K562 (cell line): ENCODE results near the gene FCRL6. TPM values are rescaled to one million over a fixed set of nuclear protein-coding genes. Genes with fewer than 3 reads are reported as not detected.

Experiments
- ATAC-seq: fragments of 200-7000 bp; cut with Tn5 transposase; 3 replicates; pipeline ENCODE4 v1.9.1; 2020; ENCODE audit warnings: moderate library complexity
- BruUV-seq: library from RNA; stranded (reverse); fragments of 400-500 nt; replicated peaks from 2 replicates; lab custom pipeline; 2021; lab: Mats Ljungman, UMichigan
- CTCF ChIA-PET: fragments of 300-600 bp; formaldehyde crosslinking; extraction: SDS; loops from one replicate; lab custom pipeline; 2021; ENCODE audit warnings: low intra/inter-chr PET ratio; lab: Yijun Ruan, JAX
- POLR2A ChIA-PET: fragments of 300-600, 350-650 bp; sonication (Branson Sonifier 250); formaldehyde crosslinking; extraction: SDS; loops from one replicate; lab custom pipeline; 2021; ENCODE audit warnings: antibody characterized with exemption, inconsistent platforms; lab: Yijun Ruan, JAX
- DNase-seq, 4 experiments: peaks; one replicate each; pipeline versions ENCODE4 v3.0.0 to v3.0.0-alpha.2; 2011 to 2018; ENCODE audit warnings: low spot score in 3 of 4, mixed read lengths in 3 of 4; ENCODE audit errors: extremely low read depth in 1 of 4
- FAIRE-seq: peaks from 2 replicates; lab custom pipeline; 2011; peaks lifted over from hg19 to GRCh38; lab: Jason Lieb, UNC
- H2AFZ ChIP-seq: 2 replicates; pipeline ENCODE4 v1.6.0; 2011; ENCODE audit warnings: low read depth, low read length, control low read depth, inconsistent platforms
- H3K27ac ChIP-seq: fragments of 200-600 bp; 3 replicates; pipeline ENCODE4 v1.8.0; 2011; ENCODE audit warnings: low read depth, mild to moderate bottlenecking, control low read depth, inconsistent platforms, low read length, moderate library complexity, mixed read lengths; ENCODE audit errors: extremely low read depth
- H3K27me3 ChIP-seq, 2 experiments: fragments of 300-600 bp in 1 of 2; 2 replicates in 1 of 2; 3 replicates in 1 of 2; pipeline versions ENCODE4 v1.6.0 to v1.8.0; 2011; ENCODE audit warnings: inconsistent platforms in 2 of 2, low read length in 2 of 2, mild to moderate bottlenecking in 1 of 2, mixed read lengths in 1 of 2, moderate library complexity in 1 of 2; ENCODE audit not compliant: control insufficient read depth in 2 of 2, insufficient read depth in 2 of 2
- H3K36me3 ChIP-seq: fragments of 300-600 bp; 3 replicates; pipeline ENCODE4 v1.8.0; 2011; ENCODE audit warnings: mild to moderate bottlenecking, low read length, inconsistent platforms; ENCODE audit not compliant: control insufficient read depth, insufficient read depth
- H3K4me1 ChIP-seq, 2 experiments: fragments of 200-600 bp in 1 of 2; replicated peaks in 1 of 2; 2 replicates in 1 of 2; 3 replicates in 1 of 2; pipeline versions ENCODE4 v1.5.1 to v1.8.0; 2011; ENCODE audit warnings: inconsistent platforms in 2 of 2, low read length in 2 of 2, mild to moderate bottlenecking in 1 of 2, mixed read lengths in 1 of 2, moderate library complexity in 1 of 2; ENCODE audit not compliant: control insufficient read depth in 2 of 2, insufficient read depth in 2 of 2
- H3K4me2 ChIP-seq: 2 replicates; pipeline ENCODE4 v1.6.1; 2011; ENCODE audit warnings: low read length, control low read depth, inconsistent platforms, mixed read lengths; ENCODE audit not compliant: insufficient read depth
- H3K4me3 ChIP-seq: fragments of 200-600 bp; sonication (generic), shearing (Covaris generic); 2 replicates; pipeline ENCODE4 v1.5.1; 2016; ENCODE audit warnings: control low read depth, inconsistent platforms
- H3K79me2 ChIP-seq: fragments of 200-600 bp; 3 replicates; pipeline ENCODE4 v1.8.0; 2011; ENCODE audit warnings: low read length, inconsistent platforms; ENCODE audit not compliant: control insufficient read depth, insufficient read depth
- H3K9ac ChIP-seq, 2 experiments: 2 replicates each; pipeline versions ENCODE4 v1.6.0 to v1.6.1; 2011; ENCODE audit warnings: low read depth in 2 of 2, low read length in 2 of 2, control low read depth in 1 of 2, inconsistent platforms in 1 of 2, mild to moderate bottlenecking in 1 of 2, mixed read lengths in 1 of 2; ENCODE audit not compliant: insufficient read depth in 1 of 2
- H3K9me1 ChIP-seq: one replicate; pipeline ENCODE4 v1.6.0; 2011; ENCODE audit warnings: inconsistent platforms, mild to moderate bottlenecking, low read length, moderate library complexity; ENCODE audit not compliant: control insufficient read depth, insufficient read depth
- H3K9me3 ChIP-seq: replicated peaks from 2 replicates; pipeline ENCODE4 v1.5.1; 2011; ENCODE audit warnings: low read depth, low read length, inconsistent platforms; ENCODE audit not compliant: control insufficient read depth, insufficient read depth
- H4K20me1 ChIP-seq: replicated peaks from 2 replicates; pipeline ENCODE4 v1.6.1; 2011; ENCODE audit warnings: low read length, inconsistent platforms, mixed read lengths; ENCODE audit not compliant: control insufficient read depth, insufficient read depth
- BRCA1 ChIP-seq, 2 experiments: fragments of 450-650 bp in 1 of 2; sonication (generic) in 1 of 2; formaldehyde crosslinking in 1 of 2; IDR thresholded peaks; 2 replicates each; pipeline versions ENCODE4 v1.5.0 to v1.6.1; 2017 to 2020; ENCODE audit warnings: mild to moderate bottlenecking in 1 of 2, missing genetic modification reagents in 1 of 2
- CCNT2 ChIP-seq: IDR thresholded peaks from 2 replicates; pipeline ENCODE4 v1.6.1; 2011; ENCODE audit warnings: borderline replicate concordance, low read depth, mild to moderate bottlenecking, moderate library complexity, mixed read lengths, low read length; ENCODE audit not compliant: insufficient read length; ENCODE audit errors: extremely low read depth
- FOS ChIP-seq: IDR thresholded peaks from 3 replicates; pipeline ENCODE4 v1.6.1; 2011; ENCODE audit not compliant: insufficient read length; ENCODE audit errors: extremely low read depth
- HDGF ChIP-seq: fragments of 450-650 bp; IDR thresholded peaks from 2 replicates; pipeline ENCODE4 v1.6.1; 2016
- JUNB ChIP-seq: fragments of 450-650 bp; formaldehyde crosslinking; conservative IDR thresholded peaks from 2 replicates; pipeline ENCODE4 v1.4.0; 2020; ENCODE audit warnings: mild to moderate bottlenecking
- MBD2 ChIP-seq: sonication (generic); IDR thresholded peaks from 2 replicates; pipeline ENCODE4 v1.6.1; 2016; ENCODE audit warnings: low read depth, borderline replicate concordance
- MCM2 ChIP-seq: fragments of 450-650 bp; IDR thresholded peaks from 2 replicates; pipeline ENCODE4 v1.6.1; 2017; ENCODE audit warnings: low read depth, mild to moderate bottlenecking
- TAL1 ChIP-seq: fragments of 450-650 bp; IDR thresholded peaks from 2 replicates; pipeline ENCODE4 v1.6.1; 2016; ENCODE audit warnings: mild to moderate bottlenecking
- WGBS: fragments of 100-300 bp; shearing (Covaris generic); methylation state at CpG from one replicate; pipeline ENCODE4 v1.1.6; 2016; ENCODE audit warnings: low coverage, mixed read lengths; ENCODE audit not compliant: insufficient coverage; ENCODE audit errors: missing lambda C conversion rate; 5-methylcytosine and 5-hydroxymethylcytosine counted together
- in situ Hi-C: fragments of 300-500 bp; cut with MboI; formaldehyde crosslinking; loops from 4 replicates; pipeline ENCODE4 v1.15.0; 2018; ENCODE audit warnings: inconsistent platforms, mixed read lengths
- intact Hi-C: fragments of 100-400 bp; cut with micrococcal nuclease; formaldehyde crosslinking; loops from 2 replicates; pipeline ENCODE4 v1.14.2; 2022
- polyA plus RNA-seq, 8 experiments: library from polyadenylated mRNA; depleted of rRNA in 4 of 8; stranded (reverse) in 5 of 8; unstranded in 3 of 8; fragments of >200 nt; fragmentation: Nextera tagmentation in 2 of 8; fragmentation: Illumina TruSeq in 1 of 8; extraction: Ambion mirVana in 2 of 8; extraction: Trizol in 1 of 8; gene quantifications; 2 replicates each; pipeline versions ENCODE4 v1.2.1 to v1.2.3, GENCODE V29; 2011 to 2014; ENCODE audit warnings: inconsistent platforms in 1 of 8, missing spikeins in 1 of 8
- total RNA-seq, 7 experiments: library from RNA; depleted of rRNA in 6 of 7; stranded (reverse); fragments of >200 nt in 6 of 7; fragmentation: Illumina TruSeq in 2 of 7; extraction: Trizol in 2 of 7; gene quantifications; 2 replicates each; pipeline versions ENCODE4 v1.2.1 to v1.2.3, GENCODE V29; 2011 to 2021; ENCODE audit warnings: low replicate concordance in 1 of 7
- TF ChIP-seq, protein P1 (sequence below): fragments of 250-450 bp; sonication (Bioruptor Pico); IDR thresholded peaks from 2 replicates; pipeline ENCODE4 v1.5.1; 2021; ENCODE audit warnings: mild to moderate bottlenecking

FCRL6 gene
- total and polyA plus RNA-seq, 9 of the 15 experiments (the other 6 are each of a cell fraction or from before 2014, with no cell fraction given) = not detected

DNA sequence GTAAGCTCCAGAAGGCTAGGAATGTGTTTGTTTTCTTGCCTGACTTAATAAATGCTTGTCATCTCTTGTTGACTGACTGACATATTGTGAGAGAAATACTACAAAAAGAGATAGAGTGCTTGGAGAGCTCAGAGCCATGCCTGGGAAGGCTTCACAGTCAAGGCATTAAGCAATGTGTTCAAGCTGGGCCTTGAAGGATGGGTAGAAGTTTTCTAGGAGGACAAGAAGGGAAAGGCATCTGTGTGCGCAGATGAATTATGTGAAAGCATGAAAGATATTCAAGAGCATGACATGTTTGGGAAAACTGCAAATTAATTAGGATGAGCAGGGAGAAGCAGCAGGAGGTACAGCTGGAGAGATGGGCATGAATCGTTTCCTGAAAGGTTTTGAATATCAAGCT, 30.1 kb downstream of the FCRL6 start:
- intact Hi-C loops (loop anchor here (10.0 kb wide), 1 partner anchor 92 kb away; the partner anchor contains the start of gene TAGLN2), in situ Hi-C loops (no loop called here)
- no peak for TF ChIP-seq HDGF
- TF ChIP-seq CCNT2 = no peak
- no peak for TF ChIP-seq BRCA1 (IDR thresholded peaks at IDR 0.05)
- no peak for TF ChIP-seq BRCA1 (CRISPR knock-in tag; IDR thresholded peaks at IDR 0.05)
- no peak for TF ChIP-seq MCM2
- TF ChIP-seq, protein P1, sequence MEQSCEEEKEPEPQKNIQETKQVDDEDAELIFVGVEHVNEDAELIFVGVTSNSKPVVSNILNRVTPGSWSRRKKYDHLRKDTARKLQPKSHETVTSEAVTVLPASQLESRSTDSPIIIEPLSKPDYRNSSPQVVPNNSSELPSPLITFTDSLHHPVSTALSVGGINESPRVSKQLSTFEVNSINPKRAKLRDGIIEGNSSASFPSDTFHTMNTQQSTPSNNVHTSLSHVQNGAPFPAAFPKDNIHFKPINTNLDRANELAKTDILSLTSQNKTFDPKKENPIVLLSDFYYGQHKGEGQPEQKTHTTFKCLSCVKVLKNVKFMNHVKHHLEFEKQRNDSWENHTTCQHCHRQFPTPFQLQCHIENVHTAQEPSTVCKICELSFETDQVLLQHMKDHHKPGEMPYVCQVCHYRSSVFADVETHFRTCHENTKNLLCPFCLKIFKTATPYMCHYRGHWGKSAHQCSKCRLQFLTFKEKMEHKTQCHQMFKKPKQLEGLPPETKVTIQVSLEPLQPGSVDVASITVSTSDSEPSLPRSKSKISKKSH (CRISPR knock-in tag) = no peak
- no peak for TF ChIP-seq FOS
- no peak for TF ChIP-seq TAL1
- TF ChIP-seq JUNB (CRISPR knock-in tag) = no peak
- TF ChIP-seq MBD2 = no peak
- H3K9ac ChIP-seq = no peak overlapping the region
- DNase-seq (no peak), FAIRE-seq (no peak), ATAC-seq (no peak)
- H3K36me3 ChIP-seq = no peaks in the 10 kb centered on the region
- H2AFZ ChIP-seq = no peak overlapping the region
- H3K4me1 ChIP-seq = peaks cover 0 to 5% of the 10 kb centered on the region in 2 experiments; a peak in 2 of 5 replicates
- CTCF ChIA-PET = no interaction called here
- no peak overlapping the region for H3K27ac ChIP-seq
- no peaks in the 10 kb centered on the region for H3K79me2 ChIP-seq
- no peaks in the 10 kb centered on the region for H4K20me1 ChIP-seq
- WGBS = 0% methylated on average over 2 of the region's 2 CpGs
- H3K9me3 ChIP-seq = no peaks in the 10 kb centered on the region
- H3K4me3 ChIP-seq = no peak overlapping the region
- no peak overlapping the region for H3K4me2 ChIP-seq
- POLR2A ChIA-PET = interaction anchor here (0.6 to 1.4 kb wide), 4 partner anchors 9 to 91 kb away, joined by 3 to 4 read pairs (median 3); no protein-coding TSS in a partner anchor
- no TSS peak for BruUV-seq
- no peaks in the 10 kb centered on the region for H3K9me1 ChIP-seq
- H3K27me3 ChIP-seq = peaks cover 21 to 52% of the 10 kb centered on the region in 2 experiments; a peak in 4 of 5 replicates
